Rectal smooth muscle tissue (tissue), 1 donor: ENCODE data around the gene PLXNA4.

Source experiments
- H3K27ac ChIP-seq: one replicate; pipeline ENCODE4 v1.7.0; 2013; ENCODE audit warnings: low read depth, low read length, inconsistent platforms
- H3K27me3 ChIP-seq: one replicate; pipeline ENCODE4 v1.7.0; 2013; ENCODE audit warnings: low read length; ENCODE audit not compliant: control insufficient read depth, insufficient read depth
- H3K36me3 ChIP-seq: one replicate; pipeline ENCODE4 v1.7.0; 2013; ENCODE audit warnings: low read length; ENCODE audit not compliant: control insufficient read depth, insufficient read depth
- H3K4me1 ChIP-seq: one replicate; pipeline ENCODE4 v1.7.0; 2013; ENCODE audit warnings: low read length; ENCODE audit not compliant: control insufficient read depth, insufficient read depth
- H3K4me3 ChIP-seq: one replicate; pipeline ENCODE4 v1.7.0; 2013; ENCODE audit warnings: low read length
- H3K9ac ChIP-seq: one replicate; pipeline ENCODE4 v1.7.0; 2013; ENCODE audit warnings: low read length

Gene PLXNA4

DNA sequence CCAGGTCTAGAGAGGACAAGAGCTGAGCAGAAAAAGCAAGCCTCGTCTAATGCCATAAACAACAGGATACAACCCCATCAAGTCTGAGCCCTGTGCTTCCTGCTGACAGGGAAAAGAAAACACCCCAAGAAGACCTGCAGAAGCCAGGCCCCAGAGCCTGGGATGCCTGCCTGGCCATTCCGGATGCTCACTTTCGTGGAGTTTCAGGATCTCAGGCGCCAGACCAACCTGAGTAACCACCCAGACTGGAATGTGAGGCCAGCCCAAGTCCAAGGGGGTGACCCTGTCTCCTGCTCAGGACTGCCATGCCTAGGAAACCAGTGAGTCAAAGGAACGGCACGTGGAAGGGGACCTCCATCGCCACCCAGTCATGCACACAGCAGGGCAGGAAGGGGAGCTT, 74.3 kb downstream of the PLXNA4 start:
- H3K36me3 ChIP-seq, result no peaks in the 10 kb centered on the region
- no peak overlapping the region for H3K9ac ChIP-seq
- no peaks in the 10 kb centered on the region for H3K4me1 ChIP-seq
- no peaks in the 10 kb centered on the region for H3K27me3 ChIP-seq
- no peak overlapping the region for H3K27ac ChIP-seq
- no peak overlapping the region for H3K4me3 ChIP-seq

DNA sequence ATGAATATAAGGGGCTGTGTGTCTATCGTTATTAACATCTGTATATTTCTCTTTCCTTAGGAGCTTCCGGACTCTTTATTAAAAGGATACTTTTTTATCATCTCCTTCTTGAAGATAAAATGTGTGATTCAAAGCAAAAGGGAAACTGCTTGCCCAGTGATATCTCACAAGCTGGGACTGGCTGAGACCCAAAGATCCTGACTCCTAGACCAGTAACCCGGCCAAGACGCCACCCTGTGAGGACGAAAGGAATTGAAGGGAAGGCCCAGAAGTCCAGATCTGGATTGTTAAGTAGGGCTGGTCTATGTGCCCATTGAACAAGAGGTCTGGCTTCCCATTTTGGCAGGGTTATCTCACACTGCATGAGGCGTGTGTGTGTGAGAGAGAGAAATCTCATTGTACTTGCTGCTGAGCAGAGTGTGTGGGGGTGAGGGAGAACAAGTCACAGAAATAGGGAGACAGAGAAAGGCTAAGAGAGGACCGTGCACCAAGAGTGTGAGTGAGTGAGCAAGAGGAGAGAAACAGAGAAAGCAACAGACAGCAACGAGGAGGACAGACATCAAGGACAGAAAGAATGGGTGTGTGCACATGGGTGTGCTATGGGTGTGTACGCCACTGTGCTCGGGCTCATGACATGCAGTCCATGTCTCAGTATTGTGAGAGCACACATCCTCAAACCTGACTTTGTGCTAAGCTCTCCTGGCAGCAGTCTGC, 75.4 kb downstream of the PLXNA4 start:
- H3K36me3 ChIP-seq, result no peaks in the 10 kb centered on the region
- no peak overlapping the region for H3K4me3 ChIP-seq
- H3K4me1 ChIP-seq, result no peaks in the 10 kb centered on the region
- H3K27me3 ChIP-seq, result no peaks in the 10 kb centered on the region
- H3K9ac ChIP-seq, result no peak overlapping the region
- no peak overlapping the region for H3K27ac ChIP-seq

DNA sequence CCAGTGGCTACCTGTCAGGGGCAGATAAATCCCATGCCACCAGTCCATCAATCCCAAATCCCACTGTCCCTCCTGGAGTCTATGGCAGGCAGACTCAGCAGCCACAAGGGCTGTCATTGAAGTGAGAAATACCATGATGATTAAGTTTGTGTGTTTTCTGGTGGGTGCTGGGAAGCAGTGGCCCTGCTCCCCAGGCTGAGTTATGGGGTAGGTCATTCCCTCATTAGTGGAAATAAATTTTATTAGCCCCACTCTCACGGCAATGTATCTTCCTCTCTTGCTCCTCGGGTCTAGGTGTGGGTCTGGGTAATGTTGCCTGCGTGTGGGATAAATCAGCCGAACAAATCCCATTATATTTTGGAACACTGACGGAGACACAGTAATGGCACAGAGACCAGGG, 76.8 kb downstream of the PLXNA4 start:
- Histone ChIP-seq H3K4me1 (no peaks in the 10 kb centered on the region), H3K9ac (no peak overlapping the region), H3K27ac (no peak overlapping the region), H3K36me3 (no peaks in the 10 kb centered on the region), H3K4me3 (no peak overlapping the region), H3K27me3 (no peaks in the 10 kb centered on the region)

DNA sequence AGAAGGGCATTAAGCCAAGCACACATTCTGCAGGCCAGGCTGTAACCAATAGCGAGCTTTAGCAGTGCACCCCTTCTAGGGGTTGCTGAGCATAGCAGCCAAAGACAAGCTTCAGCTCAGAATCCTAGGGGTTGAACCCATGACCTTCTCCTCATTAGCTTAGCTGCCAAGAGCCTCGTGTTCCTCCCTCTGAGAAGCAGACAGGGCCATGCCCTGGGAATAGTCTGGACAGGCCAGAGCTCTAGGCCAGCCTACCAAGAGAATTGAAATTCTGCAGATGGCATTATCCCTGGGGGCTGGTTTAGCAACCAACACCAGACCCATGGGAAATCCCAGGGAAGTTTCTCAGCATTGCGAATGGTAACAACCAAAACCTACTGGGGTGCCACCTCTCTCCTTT, 77.2 kb downstream of the PLXNA4 start:
- no peak overlapping the region for H3K27ac ChIP-seq
- H3K4me1 ChIP-seq, result no peaks in the 10 kb centered on the region
- no peak overlapping the region for H3K9ac ChIP-seq
- H3K27me3 ChIP-seq, result no peaks in the 10 kb centered on the region
- H3K4me3 ChIP-seq, result no peak overlapping the region
- H3K36me3 ChIP-seq, result no peaks in the 10 kb centered on the region

DNA sequence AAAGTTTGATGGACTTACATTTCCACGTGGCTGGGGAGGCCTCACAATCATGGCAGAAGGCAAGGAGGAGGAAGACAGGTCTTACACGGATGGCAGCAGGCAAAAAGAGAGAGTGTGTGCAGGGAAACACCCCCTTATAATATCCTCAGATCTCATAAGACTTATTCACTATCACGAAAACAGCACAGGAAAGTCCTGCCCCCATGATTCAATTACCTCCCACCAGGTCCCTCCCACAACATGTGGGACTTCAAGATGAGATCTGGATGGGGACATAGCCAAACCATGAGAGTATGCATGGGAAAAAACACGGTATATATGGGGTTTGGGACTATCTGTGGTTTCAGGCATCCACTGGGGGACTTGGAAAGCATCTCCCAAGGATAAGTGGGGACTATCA, 78.0 kb downstream of the PLXNA4 start:
- Histone ChIP-seq H3K4me1 (no peaks in the 10 kb centered on the region), H3K9ac (no peak overlapping the region), H3K27me3 (no peaks in the 10 kb centered on the region), H3K27ac (no peak overlapping the region), H3K36me3 (no peaks in the 10 kb centered on the region), H3K4me3 (no peak overlapping the region)

DNA sequence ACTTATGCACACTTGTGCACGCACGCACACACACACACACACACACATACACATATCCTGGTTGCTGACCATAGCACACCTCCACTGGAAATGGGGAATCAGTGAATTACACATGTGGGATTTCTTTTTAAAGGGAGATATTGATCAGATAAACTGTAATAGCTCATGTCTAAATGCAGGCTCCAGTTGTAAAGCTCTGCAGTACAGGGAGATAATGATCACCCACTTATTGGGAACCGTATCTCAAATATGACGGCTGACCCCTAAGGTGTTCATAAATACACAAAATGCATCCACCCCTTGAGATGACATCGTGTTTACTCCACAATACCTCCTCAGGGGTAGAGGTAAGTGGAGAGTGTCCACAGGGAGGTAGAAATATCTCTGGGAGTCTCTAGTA, 79.2 kb downstream of the PLXNA4 start:
- no peak overlapping the region for H3K9ac ChIP-seq
- no peak overlapping the region for H3K27ac ChIP-seq
- H3K4me3 ChIP-seq, result no peak overlapping the region
- no peaks in the 10 kb centered on the region for H3K36me3 ChIP-seq
- no peaks in the 10 kb centered on the region for H3K27me3 ChIP-seq
- H3K4me1 ChIP-seq, result no peaks in the 10 kb centered on the region

DNA sequence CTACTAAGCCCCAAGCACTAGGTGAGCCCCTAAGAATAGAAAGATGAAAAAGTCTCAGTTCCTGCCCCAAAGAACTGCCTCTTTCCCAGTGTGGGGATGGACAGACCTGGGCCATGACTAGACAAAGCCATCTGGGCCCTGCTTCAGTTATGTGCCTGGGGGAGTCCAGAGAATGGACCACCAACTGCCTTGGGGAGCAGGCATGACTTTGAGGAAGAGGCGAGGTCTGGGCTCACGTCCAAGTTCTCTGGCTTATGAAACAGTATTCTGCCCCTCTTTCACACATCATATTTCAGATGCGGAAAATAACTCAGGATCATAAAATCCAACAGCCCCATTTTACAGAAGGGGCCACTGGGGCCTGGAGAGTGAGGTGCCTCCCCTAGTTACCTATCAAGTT, 80.3 kb downstream of the PLXNA4 start:
- Histone ChIP-seq H3K27me3 (no peaks in the 10 kb centered on the region), H3K4me1 (no peaks in the 10 kb centered on the region), H3K27ac (no peak overlapping the region), H3K36me3 (no peaks in the 10 kb centered on the region), H3K4me3 (no peak overlapping the region), H3K9ac (no peak overlapping the region)

DNA sequence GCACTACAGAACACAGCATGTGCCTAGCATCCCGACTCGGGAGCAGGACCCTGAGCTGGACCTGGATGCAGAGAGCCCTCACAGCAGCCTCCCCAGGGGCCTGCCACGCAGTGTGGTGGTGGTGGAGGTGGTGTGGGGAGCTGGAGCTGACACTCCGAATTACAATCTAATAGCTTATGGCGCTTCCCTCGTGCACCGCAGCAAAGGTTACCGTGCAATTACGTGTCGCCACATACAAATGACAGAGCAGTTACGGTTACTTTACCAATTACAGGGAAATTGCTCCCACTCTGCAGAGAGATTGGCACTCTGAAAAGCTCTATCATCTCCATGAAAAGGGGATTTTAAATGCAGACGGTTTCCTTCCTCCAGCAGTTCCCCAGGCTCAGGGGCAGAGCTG, 81.8 kb downstream of the PLXNA4 start:
- no peaks in the 10 kb centered on the region for H3K36me3 ChIP-seq
- no peak overlapping the region for H3K4me3 ChIP-seq
- H3K27ac ChIP-seq, result no peak overlapping the region

DNA sequence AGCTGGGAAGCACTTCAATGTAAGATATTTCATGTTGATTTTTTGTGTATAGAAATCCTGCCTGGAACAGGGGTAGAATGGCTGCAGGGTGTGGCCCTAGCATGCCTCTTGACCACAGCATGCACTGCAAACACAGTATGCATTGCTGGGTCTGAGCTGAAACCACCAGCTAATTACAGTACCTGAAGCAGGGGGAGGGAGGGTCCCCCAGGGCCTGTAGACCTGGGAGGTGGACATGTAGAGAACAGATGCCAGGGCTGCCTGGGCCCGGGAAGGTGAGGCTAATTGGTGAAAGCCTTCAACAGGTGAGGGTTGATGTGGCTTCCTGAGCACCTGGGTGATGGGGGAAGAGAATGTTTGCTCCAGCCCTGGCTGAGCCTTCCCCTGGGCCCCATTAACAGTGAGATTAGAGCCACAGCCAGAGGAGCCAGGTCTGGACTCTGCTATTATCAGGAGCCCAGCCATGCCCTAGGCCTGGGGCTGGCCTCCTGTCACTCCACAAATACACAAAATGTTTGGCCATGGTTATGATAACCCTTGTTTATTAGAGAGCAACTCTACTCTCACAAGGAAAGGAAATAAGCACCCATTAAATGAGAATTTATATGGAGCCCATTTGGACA, 83.3 kb downstream of the PLXNA4 start:
- no peak overlapping the region for H3K9ac ChIP-seq
- H3K4me3 ChIP-seq, result no peak overlapping the region
- no peak overlapping the region for H3K27ac ChIP-seq
- no peaks in the 10 kb centered on the region for H3K27me3 ChIP-seq
- H3K4me1 ChIP-seq, result no peaks in the 10 kb centered on the region
- H3K36me3 ChIP-seq, result no peaks in the 10 kb centered on the region

More for the DNA sequence above, 81.8 kb downstream of the PLXNA4 start:
- H3K4me1 ChIP-seq, result no peaks in the 10 kb centered on the region
- no peak overlapping the region for H3K9ac ChIP-seq
- no peaks in the 10 kb centered on the region for H3K27me3 ChIP-seq

DNA sequence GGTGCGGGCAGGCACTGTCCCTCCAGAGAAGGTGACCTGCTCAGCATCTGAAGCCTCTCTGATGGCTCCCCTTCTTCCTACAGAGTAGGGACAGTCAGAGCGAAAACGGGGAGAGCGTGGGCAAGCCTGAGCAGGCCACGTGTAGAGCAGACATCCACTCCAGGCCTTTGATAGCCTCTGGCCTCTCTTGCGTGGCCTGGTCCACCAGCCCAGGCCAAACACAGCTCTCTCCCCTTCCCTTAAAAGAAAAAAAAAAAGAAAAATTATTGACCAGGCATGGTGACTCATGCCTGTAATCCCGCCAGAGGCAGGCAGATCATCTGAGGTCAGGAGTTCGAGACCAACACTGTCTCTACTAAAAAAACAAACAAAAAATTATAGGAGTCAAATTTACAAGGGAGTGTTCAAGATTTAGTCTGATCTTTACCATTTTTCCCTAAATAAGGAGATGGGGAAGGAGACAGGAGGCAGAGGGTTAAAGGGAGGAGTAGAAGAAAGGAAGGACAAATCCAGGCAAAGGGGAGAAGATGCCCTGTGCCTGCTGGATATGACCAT, 84.8 kb downstream of the PLXNA4 start:
- Histone ChIP-seq H3K9ac (no peak overlapping the region), H3K27ac (no peak overlapping the region)

DNA sequence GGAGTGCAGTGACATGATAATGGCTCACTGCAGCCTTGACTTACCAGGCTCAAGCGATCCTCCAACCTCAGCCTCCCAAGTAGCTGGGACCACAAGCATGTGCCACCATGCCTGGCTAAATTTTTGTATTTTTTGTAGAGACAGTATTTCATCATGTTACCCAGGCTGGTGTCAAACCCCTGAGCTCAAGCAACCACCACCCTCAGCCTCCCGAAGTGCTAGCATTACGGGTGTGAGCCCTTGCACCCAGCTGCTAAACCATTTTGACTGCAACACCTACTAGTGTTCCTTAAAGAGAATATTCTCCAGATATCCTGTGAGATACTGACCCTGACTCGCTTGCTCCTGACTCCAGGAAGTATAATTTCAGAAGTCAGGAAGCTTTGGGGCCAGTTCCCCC, 85.8 kb downstream of the PLXNA4 start:
- Histone ChIP-seq H3K9ac (no peak overlapping the region), H3K27me3 (no peaks in the 10 kb centered on the region), H3K27ac (no peak overlapping the region), H3K4me3 (no peak overlapping the region), H3K4me1 (peaks cover 4% of the 10 kb centered on the region), H3K36me3 (no peaks in the 10 kb centered on the region)

More for the DNA sequence above, 84.8 kb downstream of the PLXNA4 start:
- H3K4me3 ChIP-seq, result no peak overlapping the region
- no peaks in the 10 kb centered on the region for H3K36me3 ChIP-seq
- no peaks in the 10 kb centered on the region for H3K27me3 ChIP-seq
- no peaks in the 10 kb centered on the region for H3K4me1 ChIP-seq

DNA sequence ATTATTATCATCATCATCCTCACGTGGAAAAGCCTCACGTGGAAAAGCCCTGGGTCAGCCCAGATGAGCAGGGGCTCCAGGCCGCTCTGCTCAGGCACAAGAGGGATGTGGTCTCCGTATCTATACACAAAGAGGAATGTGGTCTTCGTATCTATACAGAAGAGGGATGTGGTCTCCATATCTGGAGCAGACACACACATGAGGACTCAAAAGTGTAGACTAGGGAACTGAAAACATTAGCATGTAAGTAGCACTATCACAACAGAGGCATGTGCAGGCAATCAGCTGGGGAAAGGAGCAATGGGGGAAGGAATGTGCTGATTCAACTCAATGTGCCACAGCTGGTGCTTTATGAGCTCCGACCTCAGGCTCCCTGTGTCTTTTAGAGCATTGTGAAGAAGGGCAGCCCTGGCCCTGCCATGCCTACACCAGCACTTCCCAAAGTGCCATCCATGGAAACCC, 86.5 kb downstream of the PLXNA4 start:
- Histone ChIP-seq H3K36me3 (no peaks in the 10 kb centered on the region), H3K27ac (no peak overlapping the region), H3K9ac (no peak overlapping the region), H3K4me1 (peaks cover 6% of the 10 kb centered on the region), H3K27me3 (no peaks in the 10 kb centered on the region), H3K4me3 (no peak overlapping the region)
